Activated CD4-positive, alpha-beta memory T cell treated with anti-CD3 and anti-CD28 coated beads for 36 hours (primary cell): ENCODE results near the gene SOX15. TPM values are rescaled to one million over a fixed set of nuclear protein-coding genes. Genes with fewer than 3 reads are reported as not detected.
"Not testable (repeated sequence)": the region's sequence is repeated elsewhere in the genome, so short reads cannot be mapped to it uniquely, and the experiment has no call there.

Experiments used
- CTCF ChIA-PET: fragments of 350-600 bp; sonication (Branson Sonifier 250); formaldehyde crosslinking; loops from one replicate; lab custom pipeline; 2021; ENCODE audit warnings: antibody characterized with exemption, inconsistent platforms; lab: Charles Lee
- POLR2A ChIA-PET: fragments of 350-600 bp; sonication (Branson Sonifier 250); formaldehyde crosslinking; loops from one replicate; lab custom pipeline; 2021; ENCODE audit warnings: antibody characterized with exemption; lab: Charles Lee
- DNase-seq: peaks from one replicate; pipeline ENCODE4 v3.0.0-alpha.2; 2020
- H3K27ac Mint-ChIP-seq: one replicate; pipeline ENCODE4 v1.8.0; 2021; ENCODE audit warnings: mixed read lengths
- H3K27me3 Mint-ChIP-seq: one replicate; pipeline ENCODE4 v1.8.0; 2021; ENCODE audit warnings: mixed read lengths
- H3K36me3 Mint-ChIP-seq: one replicate; pipeline ENCODE4 v1.8.0; 2021; ENCODE audit warnings: mixed read lengths
- H3K4me1 Mint-ChIP-seq: one replicate; pipeline ENCODE4 v1.8.0; 2021; ENCODE audit warnings: low read depth, mixed read lengths
- H3K4me3 Mint-ChIP-seq: one replicate; pipeline ENCODE4 v1.8.0; 2021; ENCODE audit warnings: mild to moderate bottlenecking, mixed read lengths
- H3K9me3 Mint-ChIP-seq: one replicate; pipeline ENCODE4 v1.8.0; 2021; ENCODE audit warnings: mixed read lengths
- intact Hi-C: fragments of 100-400 bp; cut with micrococcal nuclease; formaldehyde crosslinking; loops from one replicate; pipeline ENCODE4 v1.15.1; 2023
- total RNA-seq, 2 experiments: library from RNA; stranded (reverse); gene quantifications; one replicate each; pipeline ENCODE4 v1.2.3, GENCODE V29; 2021

SOX15 gene
- total RNA-seq, 2 experiments from 2014 or later, result 0.29 TPM; not detected in 1

DNA sequence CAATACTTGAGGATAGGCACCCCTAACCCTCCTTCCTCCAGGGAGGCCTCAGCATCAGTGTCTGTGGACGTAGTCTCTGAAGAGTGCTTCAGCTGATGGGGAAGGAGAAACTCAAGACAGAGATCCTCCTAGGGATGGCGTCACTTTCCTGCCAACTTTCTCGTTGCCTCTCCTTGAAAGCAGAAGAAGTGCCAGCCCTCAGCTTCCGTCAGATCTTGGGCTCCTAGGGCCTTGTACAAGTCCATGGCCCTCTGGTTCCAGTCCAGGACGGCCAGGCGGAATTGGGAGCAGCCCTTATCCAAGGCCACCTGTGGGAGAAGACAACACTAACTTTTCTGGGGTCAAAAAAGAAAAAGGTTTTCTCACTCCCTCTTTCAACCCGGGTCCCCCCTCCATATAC is 36.4 kb upstream of the SOX15 start:
- H3K36me3 Mint-ChIP-seq, result no peaks in the 10 kb centered on the region
- H3K27me3 Mint-ChIP-seq, result no peaks in the 10 kb centered on the region
- peaks cover 11% of the 10 kb centered on the region for H3K4me1 Mint-ChIP-seq
- no peak overlapping the region for H3K27ac Mint-ChIP-seq
- ChIA-PET POLR2A (interaction anchor here (2.0 to 2.4 kb wide), 2 partner anchors 11 to 60 kb away, joined by 7 to 24 read pairs; partner anchors contain the start of genes FXR2, TP53 and WRAP53), CTCF (interaction anchor here (1.8 to 3.1 kb wide), 3 partner anchors 11 to 61 kb away, joined by 9 to 26 read pairs (median 16); partner anchors contain the start of genes FXR2, TP53 and WRAP53)
- no peaks in the 10 kb centered on the region for H3K9me3 Mint-ChIP-seq
- H3K4me3 Mint-ChIP-seq, result peak overlapping the region; percentile 89
- intact Hi-C loops, result no loop called here
- no peak for DNase-seq

DNA sequence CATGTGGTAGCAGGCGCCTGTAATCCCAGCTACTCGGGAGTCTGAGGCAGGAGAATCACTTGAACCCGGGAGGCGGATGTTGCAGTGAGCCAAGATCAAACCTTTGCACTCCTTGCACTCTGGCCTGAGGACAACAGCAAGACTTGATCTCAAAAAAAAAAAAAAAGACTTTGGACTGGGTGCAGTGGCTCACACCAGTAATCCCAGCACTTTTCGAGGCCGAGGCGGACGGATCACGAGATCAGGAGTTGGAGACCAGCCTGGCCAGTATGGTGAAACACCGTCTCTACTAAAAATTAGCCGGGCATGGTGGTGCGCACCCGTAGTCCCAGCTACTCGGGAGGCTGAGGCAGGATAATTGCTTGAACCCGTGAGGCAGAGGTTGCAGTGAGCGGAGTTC is 35.9 kb upstream of the SOX15 start:
- POLR2A ChIA-PET, DNase-seq, H3K27me3 Mint-ChIP-seq, intact Hi-C loops, H3K4me3 Mint-ChIP-seq, H3K9me3 Mint-ChIP-seq, H3K27ac Mint-ChIP-seq, H3K36me3 Mint-ChIP-seq: not testable (repeated sequence)
- H3K4me1 Mint-ChIP-seq, result peaks cover 11% of the 10 kb centered on the region
- CTCF ChIA-PET, result interaction anchor here (0.6 to 3.1 kb wide), 2 partner anchors 10 to 62 kb away, joined by 4 to 26 read pairs; partner anchors contain the start of genes TP53 and WRAP53

DNA sequence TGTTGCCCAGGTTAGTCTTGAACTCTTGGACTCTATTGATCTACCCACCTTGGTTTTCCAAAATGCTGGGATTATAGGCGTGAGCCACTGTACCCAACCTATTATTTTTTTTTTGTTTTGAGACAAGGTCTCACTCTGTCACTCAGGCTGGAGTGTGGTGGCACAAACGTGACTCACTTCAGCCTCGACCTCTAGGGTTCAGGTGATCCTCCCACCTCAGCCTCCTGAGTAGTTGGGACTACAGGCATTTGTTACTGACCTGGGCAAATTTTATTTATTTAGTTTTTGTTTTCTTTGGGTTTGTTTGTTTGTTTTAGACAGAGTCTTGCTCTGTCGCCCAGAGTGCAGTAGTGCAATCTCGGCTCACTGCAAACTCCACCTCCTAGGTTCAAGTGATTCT is 33.8 kb upstream of the SOX15 start:
- DNase-seq, result no peak
- Mint-ChIP-seq H3K4me1 (peaks cover 11% of the 10 kb centered on the region), H3K4me3 (no peak overlapping the region), H3K36me3 (no peaks in the 10 kb centered on the region), H3K27ac (no peak overlapping the region), H3K9me3 (no peaks in the 10 kb centered on the region), H3K27me3 (no peaks in the 10 kb centered on the region)
- POLR2A ChIA-PET, result no interaction called here
- CTCF ChIA-PET, result no interaction called here
- intact Hi-C loops, result no loop called here

DNA sequence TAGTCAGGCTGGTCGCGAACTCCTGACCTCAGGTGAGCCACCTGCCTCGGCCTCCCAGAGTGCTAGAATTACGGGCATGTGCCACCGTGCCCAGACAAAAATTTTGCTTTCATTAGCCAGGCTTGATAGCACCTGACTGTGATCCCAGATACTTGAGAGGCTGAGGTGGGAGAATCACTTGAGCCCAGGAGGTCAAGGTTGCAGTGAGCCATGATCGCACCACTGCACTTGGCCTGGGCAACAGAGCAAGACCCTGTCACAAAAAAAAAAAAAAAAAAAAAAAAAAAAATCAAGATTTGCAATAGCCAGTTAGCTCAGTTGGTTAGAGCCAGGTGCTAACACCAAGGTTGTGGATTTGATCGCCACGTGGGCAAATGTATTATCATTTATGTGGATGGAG is 30.9 kb upstream of the SOX15 start:
- intact Hi-C loops, result no loop called here
- H3K4me1 Mint-ChIP-seq, result no peaks in the 10 kb centered on the region
- no peak overlapping the region for H3K27ac Mint-ChIP-seq
- H3K4me3 Mint-ChIP-seq, result no peak overlapping the region
- H3K9me3 Mint-ChIP-seq, result no peaks in the 10 kb centered on the region
- no peak for DNase-seq
- ChIA-PET CTCF (interaction anchor here (0.6 to 1.5 kb wide), 4 partner anchors 11 to 440 kb away, joined by 3 read pairs; no protein-coding TSS in a partner anchor), POLR2A (interaction anchor here (1.6 kb wide), 1 partner anchor 18 kb away, joined by 3 read pairs; no protein-coding TSS in a partner anchor)
- H3K27me3 Mint-ChIP-seq, result no peaks in the 10 kb centered on the region
- H3K36me3 Mint-ChIP-seq, result no peaks in the 10 kb centered on the region

DNA sequence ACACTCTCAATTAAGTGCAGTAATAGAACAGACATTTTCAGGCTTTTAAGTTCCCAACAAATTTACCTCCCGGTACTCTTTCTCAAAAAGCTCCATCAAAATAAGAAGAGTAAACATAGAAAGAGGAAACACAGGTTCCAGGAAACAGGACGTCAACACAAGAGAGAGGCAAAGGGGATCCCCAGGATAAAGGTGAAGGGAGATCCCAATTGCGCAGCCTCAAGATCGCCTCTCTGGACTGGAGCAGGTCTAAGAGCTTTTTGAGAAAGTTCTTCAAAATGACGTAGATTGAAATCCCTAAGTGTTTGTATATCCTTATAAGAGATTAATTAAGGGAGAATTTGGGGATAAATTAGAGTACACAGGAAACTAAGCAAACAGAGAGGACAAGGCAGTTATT is 28.7 kb upstream of the SOX15 start:
- H3K4me1 Mint-ChIP-seq, result peaks cover 2% of the 10 kb centered on the region
- DNase-seq, result no peak
- POLR2A ChIA-PET, result no interaction called here
- H3K27ac Mint-ChIP-seq, result no peak overlapping the region
- intact Hi-C loops, result no loop called here
- no peak overlapping the region for H3K4me3 Mint-ChIP-seq
- CTCF ChIA-PET, result interaction anchor here (1.0 kb wide), 1 partner anchor 9 kb away, joined by 5 read pairs; the partner anchor contains the start of gene SAT2
- H3K36me3 Mint-ChIP-seq, result no peaks in the 10 kb centered on the region
- H3K27me3 Mint-ChIP-seq, result no peaks in the 10 kb centered on the region
- no peaks in the 10 kb centered on the region for H3K9me3 Mint-ChIP-seq

DNA sequence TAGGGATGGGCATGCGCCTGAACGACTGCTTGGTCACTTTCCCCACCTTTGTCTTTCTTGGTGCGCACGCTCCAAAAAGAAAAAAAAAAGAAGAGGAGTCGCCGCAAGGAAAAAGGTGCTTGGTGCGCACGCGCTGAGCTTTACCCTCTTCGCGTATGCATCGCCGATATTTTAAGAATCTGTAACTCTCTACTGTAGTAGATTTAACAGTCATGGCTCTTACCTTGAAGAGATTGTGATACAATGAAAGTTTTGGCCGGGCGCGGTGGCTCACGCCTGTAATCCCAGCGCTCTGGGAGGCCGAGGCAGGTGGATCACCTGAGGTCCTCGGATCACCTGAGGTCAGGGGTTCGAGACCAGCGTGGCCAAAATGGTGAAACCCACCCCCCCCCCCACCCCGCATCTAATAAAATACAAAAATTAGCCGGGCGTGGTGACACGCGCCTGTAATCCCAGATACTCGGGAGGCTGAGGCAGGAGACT is 25.4 kb upstream of the SOX15 start:
- H3K27me3 Mint-ChIP-seq, result no peaks in the 10 kb centered on the region
- intact Hi-C loops, result loop anchor here (1.0 to 2.0 kb wide), 6 partner anchors 12 to 504 kb away; partner anchors contain the start of genes POLR2A and SAT2
- DNase-seq, result no peak

DNA sequence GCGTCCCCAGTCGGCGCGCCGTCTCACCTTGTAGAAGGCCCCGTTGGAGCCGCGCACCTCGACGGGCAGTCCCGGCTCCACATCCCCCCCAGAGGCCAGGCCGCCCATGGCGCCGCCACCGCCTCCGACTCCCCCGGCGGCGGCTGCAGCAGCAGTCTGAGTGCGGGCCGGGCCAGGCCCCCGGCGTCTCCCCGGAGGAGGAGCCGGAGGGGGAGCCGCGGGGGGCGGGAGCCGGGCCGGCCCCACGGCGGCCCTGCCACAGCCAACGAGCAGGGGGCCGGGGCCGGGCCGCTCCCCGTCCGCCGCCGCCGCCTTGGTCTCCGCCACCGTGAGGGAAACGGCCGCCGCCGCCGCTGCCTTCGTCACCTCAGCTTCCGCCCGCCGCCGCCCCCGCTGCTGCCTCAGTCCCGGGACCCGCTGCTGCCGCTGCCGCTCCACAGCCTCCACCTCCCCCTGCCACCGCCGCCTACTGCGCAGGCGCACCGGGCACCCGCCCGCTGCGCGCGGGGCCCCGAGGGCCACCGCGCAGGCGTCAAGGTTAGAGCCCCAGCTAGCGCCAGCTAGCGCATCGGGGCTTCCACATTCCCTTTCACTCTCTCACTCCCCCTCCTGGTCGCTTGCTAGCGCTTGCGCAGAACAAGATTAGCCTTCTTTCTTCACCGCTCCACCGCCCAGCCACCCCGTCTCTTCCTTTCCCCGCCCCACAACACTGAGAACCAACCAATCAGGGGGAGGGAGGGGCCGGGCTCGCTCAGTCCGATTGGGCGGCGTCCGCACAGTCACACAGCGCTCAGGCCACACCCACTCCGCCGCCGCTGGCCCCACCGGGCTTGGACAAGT is 24.8 kb upstream of the SOX15 start, which contains the start of gene FXR2:
Gene FXR2 (minus strand): TSS at position 473 of the 840 bp plus-strand sequence. CDS start 365 bp downstream, at position 108.
- intact Hi-C loops, result loop anchor here (1.0 to 2.0 kb wide), 8 partner anchors 13 to 505 kb away; partner anchors contain the start of genes POLR2A and SAT2
- Mint-ChIP-seq H3K36me3 (peaks cover 5% of the 10 kb centered on the region), H3K27ac (peak within 1 kb of the TSS; percentile 87), H3K9me3 (no peaks in the 10 kb centered on the region), H3K4me3 (peak within 1 kb of the TSS; percentile 87), H3K4me1 (peaks cover 31% of the 10 kb centered on the region), H3K27me3 (no peaks in the 10 kb centered on the region)
- DNase-seq, result peak; percentile 100
- ChIA-PET POLR2A (interaction anchor here (0.6 to 3.8 kb wide), 7 partner anchors 12 to 74 kb away, joined by 3 to 31 read pairs (median 6); partner anchors contain the start of genes CD68, MPDU1, SAT2 and TP53), CTCF (interaction anchor here (0.6 to 5.5 kb wide), 19 partner anchors 8 to 259 kb away, joined by 3 to 38 read pairs (median 4); partner anchors contain the start of genes MPDU1, SAT2, SENP3 and SOX15)

More for the DNA sequence above, 25.4 kb upstream of the SOX15 start:
- ChIA-PET CTCF (interaction anchor here (0.6 to 5.5 kb wide), 15 partner anchors 9 to 260 kb away, joined by 3 to 38 read pairs (median 4); partner anchors contain the start of genes MPDU1, SAT2, SENP3 and SOX15), POLR2A (interaction anchor here (0.6 to 3.8 kb wide), 8 partner anchors 12 to 174 kb away, joined by 3 to 31 read pairs (median 5); partner anchors contain the start of genes CD68, MPDU1, SAT2 and TP53)
- Mint-ChIP-seq H3K4me1 (peaks cover 31% of the 10 kb centered on the region), H3K27ac (peak overlapping the region; percentile 87), H3K4me3 (peak overlapping the region; percentile 78), H3K9me3 (no peaks in the 10 kb centered on the region), H3K36me3 (peaks cover 5% of the 10 kb centered on the region)

DNA sequence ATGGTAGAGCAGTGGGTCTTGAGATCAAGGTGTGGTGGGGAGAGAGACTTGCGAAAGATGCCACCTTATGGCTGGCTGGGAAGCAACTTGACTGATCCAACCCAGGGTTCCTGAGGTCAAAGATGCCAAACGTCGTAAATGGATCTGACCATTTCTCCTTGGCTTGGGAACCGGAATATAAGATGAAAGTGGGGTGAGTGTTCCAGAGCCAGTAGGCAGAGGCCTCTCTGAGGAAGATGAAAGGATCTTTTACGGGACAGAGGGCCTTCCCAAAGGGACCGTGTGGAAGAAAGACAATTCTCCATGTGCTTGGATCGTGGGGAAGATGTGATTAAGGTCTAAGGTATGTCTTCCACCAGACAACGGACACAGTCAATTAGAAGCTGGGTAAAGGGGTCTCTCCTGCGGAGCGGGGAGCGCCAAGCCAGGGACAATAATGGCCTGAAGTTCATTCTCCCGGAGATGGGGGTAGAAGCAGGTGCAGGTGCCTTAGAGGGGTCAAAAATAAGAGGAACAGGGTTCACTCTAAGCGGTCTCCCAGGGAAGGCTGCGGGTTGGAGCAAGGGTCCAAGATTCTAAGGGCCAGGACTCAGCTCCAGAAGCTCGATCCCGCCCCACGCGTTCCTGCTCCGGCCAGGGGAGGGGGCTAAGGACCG is 24.0 kb upstream of the SOX15 start:
- DNase-seq, result no peak
- no peaks in the 10 kb centered on the region for H3K27me3 Mint-ChIP-seq
- peak overlapping the region; percentile 34 for H3K27ac Mint-ChIP-seq
- POLR2A ChIA-PET, result interaction anchor here (2.0 to 3.8 kb wide), 2 partner anchors 30 to 73 kb away, joined by 13 to 31 read pairs; partner anchors contain the start of genes MPDU1 and TP53
- H3K4me1 Mint-ChIP-seq, result peaks cover 35% of the 10 kb centered on the region
- H3K36me3 Mint-ChIP-seq, result peaks cover 5% of the 10 kb centered on the region
- H3K4me3 Mint-ChIP-seq, result peak overlapping the region; percentile 87
- intact Hi-C loops, result loop anchor here (1.0 to 2.0 kb wide), 3 partner anchors 30 to 229 kb away; no protein-coding TSS in a partner anchor
- no peaks in the 10 kb centered on the region for H3K9me3 Mint-ChIP-seq
- CTCF ChIA-PET, result interaction anchor here (1.6 to 5.5 kb wide), 5 partner anchors 14 to 74 kb away, joined by 4 to 38 read pairs (median 16); partner anchors contain the start of genes MPDU1, SAT2, SOX15 and TP53

DNA sequence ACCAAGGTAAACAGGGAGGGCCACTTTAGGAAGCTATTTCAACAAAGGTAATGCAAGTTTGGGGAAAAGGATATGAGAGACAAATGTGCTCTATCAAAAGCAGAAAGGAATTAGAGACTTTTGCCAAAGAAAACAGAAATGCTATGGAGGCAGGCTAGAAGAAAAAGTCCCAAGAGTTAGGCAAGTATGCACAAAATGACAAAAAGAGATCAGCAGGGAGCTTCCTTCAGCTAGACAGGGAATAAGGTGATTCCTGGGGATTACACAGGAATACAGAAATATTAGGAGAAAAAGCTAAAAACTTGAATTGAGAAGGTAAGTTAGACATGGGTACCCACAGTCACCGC is 22.4 kb upstream of the SOX15 start:
- ChIA-PET CTCF (interaction anchor here (1.6 to 5.5 kb wide), 2 partner anchors 23 to 75 kb away, joined by 6 to 38 read pairs; partner anchors contain the start of genes TP53 and WRAP53), POLR2A (interaction anchor here (3.8 kb wide), 1 partner anchor 74 kb away, joined by 31 read pairs; the partner anchor contains the start of gene TP53)
- no peak overlapping the region for H3K27ac Mint-ChIP-seq
- intact Hi-C loops, result no loop called here
- no peak for DNase-seq
- H3K9me3 Mint-ChIP-seq, result no peaks in the 10 kb centered on the region
- peaks cover 5% of the 10 kb centered on the region for H3K36me3 Mint-ChIP-seq
- H3K4me1 Mint-ChIP-seq, result peaks cover 35% of the 10 kb centered on the region
- no peak overlapping the region for H3K4me3 Mint-ChIP-seq
- no peaks in the 10 kb centered on the region for H3K27me3 Mint-ChIP-seq

DNA sequence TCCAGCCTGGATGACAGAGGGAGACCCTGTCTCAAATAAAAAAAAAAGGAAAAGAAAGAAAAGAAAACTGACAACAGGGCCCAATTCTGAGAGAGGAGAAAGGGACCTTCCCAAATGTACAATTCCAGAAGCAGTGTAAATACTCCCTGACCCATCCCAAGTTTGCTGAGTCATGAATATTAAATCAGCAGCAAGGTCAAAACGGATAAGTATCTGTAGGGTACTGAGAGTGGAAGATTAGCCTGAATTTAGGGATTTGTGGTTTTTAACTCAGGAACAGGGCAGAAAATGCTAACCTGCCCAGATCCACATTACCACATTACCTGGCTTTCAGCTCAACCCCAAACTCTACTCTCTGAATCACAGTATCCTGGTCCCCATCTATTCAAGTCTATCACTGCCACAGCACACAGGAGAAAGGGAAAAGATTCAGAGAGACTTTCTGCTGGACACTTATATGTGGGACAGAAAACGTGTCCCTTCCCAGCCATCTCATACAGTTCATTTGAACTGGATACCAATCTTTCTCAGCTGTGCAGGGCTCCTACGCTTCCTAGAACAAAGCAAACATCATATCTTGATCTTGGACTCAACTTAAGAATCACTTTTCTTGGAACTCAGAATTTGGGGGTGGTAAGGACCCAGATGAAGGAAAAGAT is 21.9 kb upstream of the SOX15 start:
- H3K27ac Mint-ChIP-seq, result no peak overlapping the region
- intact Hi-C loops, result no loop called here

More for the DNA sequence above, 21.9 kb upstream of the SOX15 start:
- Mint-ChIP-seq H3K27me3 (no peaks in the 10 kb centered on the region), H3K4me3 (no peak overlapping the region), H3K36me3 (peaks cover 5% of the 10 kb centered on the region), H3K9me3 (no peaks in the 10 kb centered on the region), H3K4me1 (peaks cover 35% of the 10 kb centered on the region)
- DNase-seq, result no peak
- ChIA-PET POLR2A (interaction anchor here (3.8 kb wide), 1 partner anchor 75 kb away, joined by 31 read pairs; the partner anchor contains the start of gene TP53), CTCF (interaction anchor here (1.6 to 5.5 kb wide), 2 partner anchors 23 to 76 kb away, joined by 6 to 38 read pairs; partner anchors contain the start of genes TP53 and WRAP53)
